ENCODE measurements around the gene DIPK1B.

Gene DIPK1B

GRCh38 chr9:136683755-136684154 is 28.6 kb upstream of the DIPK1B start:
- Histone ChIP-seq H3K27me3 (replicated peaks; ENCODE audit: control insufficient read depth, insufficient read depth, low read length) (no peaks in the 10 kb centered on the region), H3K36me3 (ENCODE audit: control insufficient read depth, insufficient read depth, low read length) (no peaks in the 10 kb centered on the region), H3K4me3 (replicated peaks; ENCODE audit: low read depth, low read length) (no peak overlapping the region)
- DNase-seq (ENCODE audit: extremely low read depth, insufficient read length) = no peak
- TF ChIP-seq, protein P1, sequence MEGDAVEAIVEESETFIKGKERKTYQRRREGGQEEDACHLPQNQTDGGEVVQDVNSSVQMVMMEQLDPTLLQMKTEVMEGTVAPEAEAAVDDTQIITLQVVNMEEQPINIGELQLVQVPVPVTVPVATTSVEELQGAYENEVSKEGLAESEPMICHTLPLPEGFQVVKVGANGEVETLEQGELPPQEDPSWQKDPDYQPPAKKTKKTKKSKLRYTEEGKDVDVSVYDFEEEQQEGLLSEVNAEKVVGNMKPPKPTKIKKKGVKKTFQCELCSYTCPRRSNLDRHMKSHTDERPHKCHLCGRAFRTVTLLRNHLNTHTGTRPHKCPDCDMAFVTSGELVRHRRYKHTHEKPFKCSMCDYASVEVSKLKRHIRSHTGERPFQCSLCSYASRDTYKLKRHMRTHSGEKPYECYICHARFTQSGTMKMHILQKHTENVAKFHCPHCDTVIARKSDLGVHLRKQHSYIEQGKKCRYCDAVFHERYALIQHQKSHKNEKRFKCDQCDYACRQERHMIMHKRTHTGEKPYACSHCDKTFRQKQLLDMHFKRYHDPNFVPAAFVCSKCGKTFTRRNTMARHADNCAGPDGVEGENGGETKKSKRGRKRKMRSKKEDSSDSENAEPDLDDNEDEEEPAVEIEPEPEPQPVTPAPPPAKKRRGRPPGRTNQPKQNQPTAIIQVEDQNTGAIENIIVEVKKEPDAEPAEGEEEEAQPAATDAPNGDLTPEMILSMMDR (IDR thresholded peaks at IDR 0.05; ENCODE audit: insufficient read depth, low read length, poor library complexity, severe bottlenecking) = no peak

GRCh38 chr9:136684339-136684738 is 28.0 kb upstream of the DIPK1B start:
- TF ChIP-seq, protein P1 (IDR thresholded peaks at IDR 0.05; ENCODE audit: insufficient read depth, low read length, poor library complexity, severe bottlenecking) = no peak
- H3K27me3 ChIP-seq (replicated peaks; ENCODE audit: control insufficient read depth, insufficient read depth, low read length) = no peaks in the 10 kb centered on the region
- no peak overlapping the region for H3K4me3 ChIP-seq (replicated peaks; ENCODE audit: low read depth, low read length)
- DNase-seq (ENCODE audit: extremely low read depth, insufficient read length) = no peak
- no peaks in the 10 kb centered on the region for H3K36me3 ChIP-seq (ENCODE audit: control insufficient read depth, insufficient read depth, low read length)

GRCh38 chr9:136684799-136685198 is 27.6 kb upstream of the DIPK1B start:
- H3K36me3 ChIP-seq (ENCODE audit: control insufficient read depth, insufficient read depth, low read length) = no peaks in the 10 kb centered on the region
- TF ChIP-seq, protein P1 (IDR thresholded peaks at IDR 0.05; ENCODE audit: insufficient read depth, low read length, poor library complexity, severe bottlenecking) = no peak
- H3K4me3 ChIP-seq (replicated peaks; ENCODE audit: low read depth, low read length) = no peak overlapping the region
- no peaks in the 10 kb centered on the region for H3K27me3 ChIP-seq (replicated peaks; ENCODE audit: control insufficient read depth, insufficient read depth, low read length)
- DNase-seq (ENCODE audit: extremely low read depth, insufficient read length) = no peak

GRCh38 chr9:136685216-136685615 is 27.2 kb upstream of the DIPK1B start:
- no peak overlapping the region for H3K4me3 ChIP-seq (replicated peaks; ENCODE audit: low read depth, low read length)
- H3K27me3 ChIP-seq (replicated peaks; ENCODE audit: control insufficient read depth, insufficient read depth, low read length) = no peaks in the 10 kb centered on the region

GRCh38 chr9:136685790-136686533 is 26.4 kb upstream of the DIPK1B start:
- Histone ChIP-seq H3K27me3 (replicated peaks; ENCODE audit: control insufficient read depth, insufficient read depth, low read length) (no peaks in the 10 kb centered on the region), H3K4me3 (replicated peaks; ENCODE audit: low read depth, low read length) (peak overlapping the region; percentile 68), H3K36me3 (ENCODE audit: control insufficient read depth, insufficient read depth, low read length) (no peaks in the 10 kb centered on the region)
- DNase-seq (ENCODE audit: extremely low read depth, insufficient read length) = no peak
- TF ChIP-seq, protein P1 (IDR thresholded peaks at IDR 0.05; ENCODE audit: insufficient read depth, low read length, poor library complexity, severe bottlenecking) = no peak

More at GRCh38 chr9:136685216-136685615, 27.2 kb upstream of the DIPK1B start:
- DNase-seq (ENCODE audit: extremely low read depth, insufficient read length) = no peak
- no peaks in the 10 kb centered on the region for H3K36me3 ChIP-seq (ENCODE audit: control insufficient read depth, insufficient read depth, low read length)
- TF ChIP-seq, protein P1 (IDR thresholded peaks at IDR 0.05; ENCODE audit: insufficient read depth, low read length, poor library complexity, severe bottlenecking) = no peak

DNA sequence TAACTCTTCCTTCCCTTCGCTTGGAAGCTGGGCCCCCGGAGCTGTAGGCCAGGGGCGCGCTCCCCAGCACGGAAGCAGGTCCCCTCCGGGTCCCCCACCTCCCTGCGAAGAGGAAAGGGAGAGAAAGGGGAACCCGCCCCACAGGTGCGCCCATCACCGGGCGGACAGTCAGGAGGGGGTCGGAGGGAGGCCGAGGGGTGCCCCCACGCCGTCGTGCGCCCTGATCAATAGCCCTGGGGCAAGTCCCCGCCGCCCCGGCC is 25.9 kb upstream of the DIPK1B start:
- H3K4me3 ChIP-seq (replicated peaks; ENCODE audit: low read depth, low read length) = peak overlapping the region; percentile 68
- TF ChIP-seq, protein P1 (IDR thresholded peaks at IDR 0.05; ENCODE audit: insufficient read depth, low read length, poor library complexity, severe bottlenecking) = no peak
- DNase-seq (ENCODE audit: extremely low read depth, insufficient read length) = no peak
- no peaks in the 10 kb centered on the region for H3K36me3 ChIP-seq (ENCODE audit: control insufficient read depth, insufficient read depth, low read length)
- no peaks in the 10 kb centered on the region for H3K27me3 ChIP-seq (replicated peaks; ENCODE audit: control insufficient read depth, insufficient read depth, low read length)
